DMS153 treated with DMSO at 0.1 percent for 48 hours (cell line): ENCODE measurements around the gene HINT2.

Experiments used
- DNase-seq: peaks from one replicate; lab custom pipeline; 2025; ENCODE audit not compliant: unreplicated experiment; lab: John Stamatoyannopoulos, UW

HINT2 gene

DNA sequence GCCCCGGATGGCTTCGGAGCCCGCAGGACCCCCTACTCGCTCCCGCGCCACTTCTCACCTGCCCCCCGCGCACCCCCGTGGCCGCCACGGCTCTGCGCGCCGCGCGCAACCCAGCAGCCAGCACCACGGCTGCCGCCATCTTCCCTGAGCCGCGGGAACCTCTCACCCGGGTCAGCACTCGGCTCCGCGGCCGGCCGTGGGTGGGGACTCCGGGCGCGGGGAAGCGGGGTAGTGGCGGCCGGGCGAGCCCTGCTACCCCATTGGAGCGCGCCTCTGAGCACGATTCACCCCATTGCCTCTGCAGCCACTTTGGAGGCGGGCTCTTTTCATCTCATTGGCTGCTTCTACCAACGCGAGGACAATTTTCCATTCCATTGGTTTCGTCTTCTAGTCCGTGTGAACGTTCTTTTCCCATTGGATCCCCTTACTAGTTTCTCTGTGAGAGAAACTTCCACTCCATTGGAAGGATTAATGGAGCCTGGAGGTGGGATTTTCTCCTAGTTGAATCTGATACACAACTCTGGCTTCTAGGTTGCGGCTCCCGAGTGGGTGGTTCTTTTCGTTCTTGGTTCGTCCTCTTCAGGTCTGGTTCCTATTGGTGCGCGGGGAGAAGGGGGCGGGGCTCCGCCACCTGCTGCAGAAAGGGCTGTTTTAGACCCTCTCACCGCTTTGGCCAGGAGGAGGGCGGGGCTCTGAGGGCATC, at the start of gene HINT2:
Gene HINT2 (minus strand): TSS at position 202 of the 703 bp plus-strand sequence. CDS start 63 bp downstream, at position 139.
- DNase-seq: peak; percentile 99

DNA sequence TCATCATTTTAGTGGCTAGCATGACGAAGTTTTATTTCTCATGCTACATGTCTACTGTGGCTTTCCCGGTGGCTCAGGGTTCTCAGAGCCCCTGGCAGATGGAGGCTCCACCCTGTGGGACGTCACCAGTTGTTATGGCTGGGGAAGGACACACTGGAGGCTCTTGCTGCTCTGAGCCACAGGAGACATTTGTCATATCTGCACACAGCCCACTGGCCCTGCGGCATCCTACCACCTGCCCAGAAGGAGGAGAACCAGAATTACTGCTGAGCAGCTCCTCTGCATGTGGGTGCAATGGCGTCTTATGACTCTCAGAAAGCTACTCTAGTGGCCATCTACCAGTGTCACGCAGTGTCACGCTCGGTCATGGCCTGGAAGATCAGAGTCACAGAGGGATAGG, 48.7 kb upstream of the HINT2 start:
- no peak for DNase-seq

DNA sequence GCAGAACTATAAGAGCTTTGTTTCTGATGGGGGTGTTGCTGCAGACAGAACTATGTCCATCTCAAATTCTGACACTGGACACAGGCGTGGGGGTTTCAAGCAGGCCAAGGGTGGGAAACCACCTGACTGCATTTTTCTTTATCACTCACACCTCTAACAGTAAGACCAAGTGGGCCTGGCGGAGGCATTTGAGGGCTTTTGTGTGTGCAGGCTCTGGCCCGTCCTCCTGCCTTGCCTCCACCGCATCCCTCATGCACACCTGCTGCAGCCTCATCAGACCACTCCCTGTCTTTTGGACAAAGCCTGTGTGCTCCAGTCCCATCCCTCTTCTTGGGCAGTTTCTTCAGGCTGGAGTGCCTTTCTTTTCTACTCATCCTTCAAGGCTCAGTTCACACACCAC, 47.5 kb upstream of the HINT2 start:
- no peak for DNase-seq

DNA sequence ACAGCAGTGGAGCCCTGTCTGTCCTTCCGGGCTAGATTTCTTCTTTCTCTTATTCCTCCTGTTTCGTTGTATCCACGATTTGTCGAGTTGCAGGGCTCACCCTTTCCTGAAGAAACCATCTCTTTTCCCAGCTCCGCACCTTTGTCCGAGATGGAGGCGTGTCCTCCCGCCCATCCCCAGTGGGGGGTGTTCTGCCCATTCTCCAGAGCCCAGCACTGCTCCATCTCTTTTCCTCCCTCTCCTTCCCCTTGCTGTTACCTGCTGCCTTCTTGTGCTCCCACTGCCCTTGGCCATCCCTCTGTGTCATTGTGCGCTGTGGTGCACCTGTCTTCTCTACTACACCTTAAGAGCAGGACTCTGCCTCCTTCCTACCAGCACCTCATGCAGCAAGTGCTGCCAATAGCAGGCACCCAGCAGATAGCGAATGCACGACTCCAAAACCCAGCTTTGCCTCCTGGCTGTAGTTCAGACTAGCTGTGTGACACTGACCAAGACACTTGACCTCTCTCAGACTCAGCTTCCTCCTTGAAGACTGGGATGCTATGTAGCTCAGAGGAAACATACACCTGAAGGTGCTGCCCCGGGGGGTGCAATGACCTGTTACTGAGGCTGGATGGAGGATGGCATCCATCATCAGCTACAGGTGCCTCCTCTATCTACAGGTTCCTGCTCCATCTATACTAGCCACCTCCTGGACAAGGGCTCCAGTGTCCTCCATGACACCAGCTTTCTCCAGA, 46.5 kb upstream of the HINT2 start:
- no peak for DNase-seq

DNA sequence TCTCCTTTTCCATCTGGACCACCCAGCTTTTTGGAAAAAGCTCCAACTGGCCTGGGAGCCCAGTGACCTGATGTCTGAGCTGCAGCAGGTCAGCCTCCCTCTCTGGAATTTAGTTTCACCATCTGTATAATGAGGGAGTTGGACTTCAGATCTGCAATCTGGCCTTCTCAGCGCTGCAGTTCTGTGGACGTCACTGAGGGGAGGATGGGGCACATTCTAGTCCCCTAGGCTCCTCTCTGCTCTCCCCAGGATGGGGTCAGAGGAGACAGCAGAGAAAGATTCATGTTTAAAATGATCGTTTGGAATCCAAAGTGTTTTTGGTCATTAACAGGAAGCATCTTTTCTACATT, 45.1 kb upstream of the HINT2 start:
- DNase-seq: no peak

DNA sequence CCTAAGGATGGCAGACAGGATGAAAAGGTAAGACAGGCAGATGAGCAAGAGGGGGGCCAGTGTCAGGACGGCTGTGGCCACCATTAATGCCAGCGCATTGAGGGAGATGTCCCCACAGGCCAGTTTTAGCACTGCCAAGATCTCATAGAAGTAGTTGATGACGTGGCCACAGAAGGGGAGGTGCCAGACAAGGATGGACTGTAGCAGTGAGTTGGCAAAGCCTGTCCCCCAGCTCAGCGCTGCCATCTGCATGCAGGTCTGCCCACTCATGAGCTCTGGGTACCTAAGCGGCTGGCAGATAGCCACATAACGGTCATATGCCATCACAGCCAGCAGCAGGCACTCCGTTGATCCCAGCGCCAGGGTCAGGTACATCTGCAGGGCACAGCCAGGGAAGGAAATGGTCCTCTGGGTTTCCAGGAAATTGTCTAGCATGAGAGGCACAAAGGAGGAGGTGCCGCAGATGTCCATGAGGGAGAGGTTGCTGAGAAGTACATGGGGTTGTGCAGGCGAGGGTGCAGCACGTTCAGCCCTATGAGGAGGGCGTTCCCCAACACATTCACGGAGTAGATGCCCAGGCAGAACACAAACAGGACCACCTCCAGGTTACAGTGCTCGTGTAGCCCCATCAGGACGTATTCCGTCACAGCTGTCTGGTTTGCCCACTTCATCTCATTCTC, 44.6 kb upstream of the HINT2 start:
- no peak for DNase-seq

DNA sequence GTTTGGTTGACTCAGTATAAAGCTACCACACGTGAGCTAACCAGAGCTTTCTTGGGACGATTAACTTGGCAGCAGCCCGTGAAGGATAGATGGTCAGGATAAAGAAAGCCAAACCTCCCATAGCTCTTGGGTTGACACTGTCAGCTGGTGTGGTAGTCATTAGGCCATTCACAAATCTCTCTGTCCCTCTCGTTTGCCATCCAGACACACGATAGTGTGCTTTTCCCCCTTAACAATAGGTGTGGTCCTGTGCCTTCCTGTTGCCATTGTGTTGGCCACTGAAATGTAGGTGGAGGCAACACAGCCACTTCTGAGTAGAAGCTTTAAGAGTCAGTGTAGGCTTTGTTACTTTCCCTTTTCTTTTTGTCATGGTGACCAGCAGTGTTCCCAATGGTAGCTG, 43.6 kb upstream of the HINT2 start:
- no peak for DNase-seq

DNA sequence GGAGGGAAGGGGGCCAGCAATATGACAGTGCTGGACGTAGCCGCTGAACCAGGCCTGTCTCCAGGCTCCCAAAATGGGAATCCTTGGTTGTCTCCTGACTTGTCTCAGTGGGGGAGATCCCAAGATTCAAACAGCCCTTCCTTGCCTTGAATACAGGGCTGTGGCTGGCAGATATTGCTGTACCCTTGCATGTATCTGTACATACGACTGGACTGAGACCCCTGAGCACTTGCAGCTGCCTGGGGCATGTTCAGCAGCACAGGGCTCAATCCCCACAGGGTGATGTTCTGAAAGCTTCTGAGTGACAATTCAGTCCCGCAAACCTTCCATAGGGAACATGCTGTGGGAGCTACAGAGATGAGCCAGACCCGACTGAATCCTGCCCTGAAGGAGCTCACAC, 42.0 kb upstream of the HINT2 start:
- no peak for DNase-seq

DNA sequence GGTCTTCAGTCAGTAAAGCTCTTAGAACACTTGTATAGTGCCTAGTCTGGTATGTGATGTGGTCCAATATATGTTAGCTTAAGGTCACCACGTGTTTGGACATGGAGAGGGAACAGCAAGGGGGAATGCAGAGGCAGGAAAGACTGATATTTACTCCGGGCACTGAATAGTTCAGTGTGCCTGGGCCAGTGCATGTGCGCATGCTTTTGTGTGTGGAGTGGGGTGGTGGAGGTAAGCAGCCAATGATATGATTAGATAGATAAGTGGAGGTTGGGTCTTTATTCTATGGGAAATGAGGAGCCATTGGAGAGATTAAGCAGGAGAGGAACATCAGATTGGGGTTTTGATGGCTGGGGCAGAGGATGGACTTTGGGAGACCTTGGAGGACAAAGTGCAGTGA, 41.4 kb upstream of the HINT2 start:
- no peak for DNase-seq

DNA sequence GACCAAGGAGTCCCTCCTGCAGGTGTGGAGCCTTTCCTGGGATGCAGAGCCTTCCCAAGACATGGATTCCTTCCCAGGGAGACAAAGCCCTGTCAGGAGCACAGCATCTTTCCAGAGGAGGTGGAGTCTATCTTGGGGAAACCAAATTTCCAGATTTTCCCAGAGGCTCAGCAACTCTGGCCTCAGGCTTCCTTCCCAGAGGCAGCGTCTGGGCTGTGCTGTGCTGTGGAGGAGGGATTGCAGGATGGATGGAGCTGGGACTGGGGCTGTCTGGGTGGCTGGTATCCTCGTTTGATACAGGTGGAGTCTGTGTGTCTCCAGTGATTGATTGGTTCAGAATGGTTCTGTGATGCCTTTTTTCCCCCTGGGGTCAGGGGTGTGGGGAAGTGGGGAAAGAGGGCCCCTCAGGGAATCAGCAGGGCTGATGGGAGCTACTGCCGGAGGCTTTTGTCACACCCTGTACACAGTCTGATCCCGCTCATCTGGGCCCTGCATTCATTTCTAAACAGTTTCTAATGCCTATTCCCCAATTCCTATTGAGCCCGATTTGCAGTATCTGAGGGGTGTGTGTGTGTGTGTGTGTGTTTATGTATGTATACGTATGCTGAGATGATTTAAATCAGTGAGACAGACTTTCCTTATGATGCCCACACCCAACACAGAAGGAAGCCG, 39.4 kb upstream of the HINT2 start:
- no peak for DNase-seq

DNA sequence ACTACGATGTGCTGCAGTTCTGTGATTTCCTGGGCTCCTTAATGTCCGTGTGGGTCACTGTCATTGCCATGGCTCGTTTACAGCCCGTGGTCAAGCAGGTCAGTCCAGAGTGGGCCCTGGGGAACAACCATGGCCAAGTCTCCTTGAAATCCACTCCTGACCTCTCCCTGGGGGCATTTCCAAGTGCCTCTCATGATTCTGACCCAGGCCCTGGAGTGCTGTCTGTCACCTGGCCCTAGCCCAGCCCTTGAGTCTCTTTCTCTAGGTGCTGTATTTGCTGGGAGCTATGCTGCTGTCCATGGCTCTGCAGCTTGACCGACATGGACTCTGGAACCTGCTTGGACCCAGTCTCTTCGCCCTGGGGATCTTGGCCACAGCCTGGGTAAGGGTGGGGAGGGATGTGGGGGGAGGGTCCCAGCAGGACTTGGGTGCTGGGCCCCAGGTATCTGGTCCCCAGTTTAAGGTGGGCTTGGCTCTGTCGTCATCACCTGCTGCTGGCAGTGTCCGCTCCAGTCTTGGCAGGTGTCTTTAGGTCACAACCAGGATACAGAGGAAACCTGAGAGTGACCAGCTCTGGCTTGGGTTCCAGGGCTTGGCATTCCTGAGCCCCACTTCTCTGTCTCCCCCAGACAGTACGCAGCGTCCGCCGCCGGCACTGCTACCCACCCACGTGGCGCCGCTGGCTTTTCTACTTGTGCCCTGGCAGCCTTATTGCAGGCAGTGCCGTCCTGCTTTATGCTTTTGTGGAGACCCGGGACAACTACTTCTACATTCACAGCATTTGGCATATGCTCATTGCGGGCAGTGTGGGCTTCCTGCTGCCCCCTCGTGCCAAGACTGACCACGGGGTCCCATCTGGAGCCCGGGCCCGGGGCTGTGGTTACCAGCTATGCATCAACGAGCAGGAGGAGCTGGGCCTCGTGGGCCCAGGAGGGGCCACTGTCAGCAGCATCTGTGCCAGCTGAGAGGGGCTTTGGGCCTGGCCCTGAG, 38.3 kb upstream of the HINT2 start:
- DNase-seq: no peak

DNA sequence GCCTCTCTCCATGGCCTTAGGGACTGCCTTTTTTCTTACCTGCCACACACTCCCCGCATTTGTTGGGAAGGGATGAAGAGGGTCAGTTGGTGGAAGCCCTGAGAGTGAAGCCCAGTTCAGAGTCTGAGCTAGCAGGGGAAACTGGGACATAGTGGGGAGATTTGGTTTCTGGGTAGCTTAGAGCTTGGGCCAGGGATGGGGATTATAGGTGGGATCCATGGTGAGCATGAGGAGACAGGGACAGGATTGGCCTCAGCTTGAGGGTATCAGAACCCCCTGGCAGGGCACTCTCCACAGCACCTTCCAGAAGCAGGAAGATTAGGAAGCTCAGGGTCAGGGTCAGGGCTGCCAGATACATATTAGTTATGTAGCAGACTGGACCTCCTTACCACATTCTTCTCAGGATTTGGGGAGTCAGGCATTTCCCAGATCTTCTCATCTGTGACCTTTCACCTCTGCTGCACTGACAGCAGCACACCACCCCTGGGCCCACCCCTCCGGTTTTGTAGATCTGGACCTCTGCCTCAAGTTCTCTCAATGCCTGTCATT, 37.5 kb upstream of the HINT2 start:
- no peak for DNase-seq

DNA sequence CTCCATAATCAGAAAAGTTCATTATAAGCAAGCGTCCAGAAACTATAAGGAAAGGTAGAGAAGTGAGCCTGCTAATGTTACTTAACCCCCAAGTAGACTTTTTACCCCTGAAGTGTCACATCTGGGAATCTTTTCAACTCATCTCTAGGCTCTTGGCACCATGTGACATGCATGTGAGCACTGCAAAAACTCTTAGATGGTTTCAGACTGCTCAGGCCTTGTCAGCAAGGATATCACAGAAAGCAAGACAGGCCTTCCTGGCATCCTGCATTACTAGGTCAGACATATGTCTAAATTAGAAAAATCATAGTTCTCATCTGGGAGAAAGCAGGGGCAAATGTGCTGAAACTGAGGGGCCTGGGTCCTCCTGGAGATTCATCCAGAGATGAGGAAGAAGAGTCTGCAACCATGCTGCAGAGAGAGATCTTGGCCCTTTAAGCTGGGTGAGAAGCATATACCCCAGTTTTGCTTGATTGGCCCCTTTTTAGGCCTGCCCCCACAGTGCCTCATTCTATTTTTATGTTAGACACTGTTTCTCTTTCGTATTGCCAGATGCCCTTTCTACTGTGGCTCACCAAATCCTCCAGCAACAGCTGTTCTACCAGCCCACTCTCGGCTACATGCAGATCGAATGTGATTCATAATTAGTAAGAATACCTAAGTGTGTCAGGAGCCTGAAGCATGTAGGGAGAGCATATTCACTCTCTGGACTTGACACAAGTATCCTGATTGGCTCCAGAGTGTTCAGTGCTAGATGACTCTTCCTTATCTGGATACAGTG, 33.1 kb upstream of the HINT2 start:
- no peak for DNase-seq

DNA sequence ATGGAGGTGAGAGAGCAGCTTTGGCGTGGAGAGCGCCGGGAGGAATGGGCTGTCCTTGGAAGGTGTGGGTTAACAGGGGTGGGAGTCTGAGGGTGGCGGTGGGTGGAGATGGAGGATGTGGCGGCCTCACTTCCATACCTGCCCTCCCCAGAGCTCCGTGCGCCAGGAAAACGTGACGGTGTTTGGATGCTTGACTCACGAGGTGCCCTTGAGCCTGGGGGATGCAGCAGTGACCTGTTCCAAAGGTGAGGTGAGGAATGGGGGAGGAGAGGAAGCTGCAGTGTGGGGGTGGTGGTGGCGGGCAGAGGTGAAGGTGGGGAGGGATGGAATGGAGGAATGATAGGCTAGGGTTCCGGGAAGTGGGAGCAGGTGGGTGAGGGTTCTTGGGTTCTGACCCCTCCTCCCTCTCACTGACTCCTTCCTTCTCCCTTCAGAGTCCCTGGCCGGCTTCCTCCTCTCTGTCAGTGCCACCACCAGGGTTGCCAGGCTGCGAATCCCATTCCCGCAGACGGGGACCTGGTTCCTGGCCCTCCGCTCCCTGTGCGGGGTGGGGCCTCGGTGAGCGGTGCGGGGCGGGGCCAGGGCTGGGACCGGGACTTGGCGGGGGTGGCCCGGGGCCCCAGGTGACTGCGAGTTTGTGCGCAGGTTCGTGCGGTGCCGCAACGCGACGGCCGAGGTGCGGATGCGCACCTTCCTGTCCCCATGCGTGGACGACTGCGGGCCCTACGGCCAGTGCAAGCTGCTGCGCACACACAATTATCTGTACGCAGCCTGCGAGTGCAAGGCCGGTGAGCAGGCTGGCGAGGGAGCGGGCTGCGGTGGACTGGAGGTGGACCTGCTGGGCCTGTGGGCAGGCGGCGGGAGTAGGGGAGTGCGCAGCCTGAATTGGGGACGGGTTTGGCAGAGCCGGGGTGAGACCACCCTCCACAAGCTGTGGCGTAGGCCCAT, 31.3 kb upstream of the HINT2 start:
- DNase-seq: no peak

DNA sequence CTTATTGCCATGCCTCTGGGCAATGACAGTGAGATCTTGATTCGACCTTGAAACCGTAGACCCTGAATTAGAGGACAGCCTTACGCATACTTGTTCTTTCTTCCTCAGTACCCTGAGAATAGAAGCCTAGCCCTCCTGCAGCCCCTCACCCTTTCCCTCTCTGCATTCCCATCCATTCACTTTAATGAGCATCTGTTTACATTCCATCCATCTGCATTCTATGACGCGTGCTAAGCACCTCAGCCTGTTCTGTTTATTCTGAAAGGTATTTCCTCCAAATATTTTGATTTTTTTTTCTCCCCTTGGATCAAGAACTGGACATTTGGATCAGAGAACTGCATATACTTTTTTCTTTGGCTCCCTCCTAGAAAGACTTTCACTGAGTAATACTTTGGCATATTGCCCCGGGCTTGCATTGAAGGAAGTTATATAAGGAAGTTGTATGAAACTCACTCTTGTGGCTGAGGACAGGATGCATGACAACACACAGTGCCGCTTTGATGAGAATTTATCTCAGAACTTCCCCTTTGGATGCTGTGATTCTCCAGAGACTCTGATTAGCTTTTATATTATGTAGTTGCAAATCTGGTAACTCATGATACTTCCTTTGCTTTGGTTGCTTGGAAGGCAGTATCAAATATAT, 29.9 kb upstream of the HINT2 start:
- no peak for DNase-seq

DNA sequence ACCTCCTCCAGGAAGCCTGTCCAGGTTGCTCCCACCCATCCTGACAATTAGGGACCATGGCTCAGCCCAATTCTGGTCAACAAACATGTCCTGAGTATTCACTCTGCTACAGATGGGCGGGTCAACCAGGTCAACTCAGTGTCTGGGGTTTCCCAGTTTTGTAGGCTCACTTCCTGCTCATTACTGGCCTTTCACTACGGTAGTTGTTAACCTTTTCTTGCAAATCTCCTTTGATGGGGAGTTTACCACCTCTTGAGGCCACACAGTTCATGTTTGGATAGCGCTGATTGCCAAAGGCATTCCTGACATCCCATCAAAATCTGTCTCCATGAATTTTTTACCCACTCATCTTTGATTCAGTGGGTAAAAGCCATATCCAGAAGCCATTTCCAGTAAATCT, 28.0 kb upstream of the HINT2 start:
- DNase-seq: no peak

DNA sequence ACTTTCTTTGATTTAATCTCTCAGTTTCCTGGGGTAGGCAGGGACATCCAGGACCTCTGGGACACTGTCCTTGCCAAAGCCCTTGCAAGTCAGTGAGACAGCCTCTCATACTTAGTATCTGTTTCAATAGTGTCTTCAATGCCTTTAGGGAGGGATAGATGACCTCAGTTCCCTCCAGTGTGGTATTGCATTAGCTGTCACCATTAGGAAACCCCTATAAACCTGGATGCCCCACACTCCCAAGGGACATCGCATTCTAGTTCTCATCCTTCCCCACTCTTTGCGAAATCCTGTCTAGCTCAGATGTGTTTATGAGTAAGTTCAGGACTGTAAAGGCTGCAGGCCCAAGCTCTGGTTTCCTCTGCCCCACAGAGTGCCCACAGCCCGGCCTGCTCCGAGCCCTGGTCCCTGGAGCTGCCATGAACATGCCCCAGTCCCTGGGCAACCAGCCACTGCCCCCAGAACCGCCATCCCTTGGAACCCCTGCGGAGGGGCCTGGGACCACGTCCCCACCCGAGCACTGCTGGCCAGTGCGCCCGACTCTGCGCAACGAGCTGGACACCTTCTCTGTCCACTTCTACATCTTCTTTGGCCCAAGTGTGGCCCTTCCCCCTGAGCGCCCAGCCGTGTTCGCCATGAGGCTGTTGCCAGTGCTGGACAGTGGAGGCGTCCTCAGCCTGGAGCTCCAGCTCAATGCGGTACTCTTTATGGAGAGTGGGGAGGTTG, 27.3 kb upstream of the HINT2 start:
- no peak for DNase-seq

DNA sequence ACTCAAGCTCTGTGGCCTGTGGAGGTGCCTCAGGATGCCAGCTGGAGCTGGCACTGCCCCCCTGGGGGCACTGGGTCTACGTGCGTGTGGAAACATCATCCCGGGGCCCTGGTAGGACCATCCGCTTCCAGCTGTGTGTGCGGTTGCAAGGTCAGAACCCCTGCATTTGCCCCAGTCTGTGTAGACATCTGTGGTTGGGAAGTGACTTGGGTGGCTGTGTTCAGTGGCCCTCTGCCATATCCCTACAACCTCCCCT, 26.7 kb upstream of the HINT2 start:
- no peak for DNase-seq
